ENCODE data around the gene JAZF1.
"Not testable (repeated sequence)": the region's sequence is repeated elsewhere in the genome, so short reads cannot be mapped to it uniquely, and the experiment has no call there.

JAZF1 gene

DNA sequence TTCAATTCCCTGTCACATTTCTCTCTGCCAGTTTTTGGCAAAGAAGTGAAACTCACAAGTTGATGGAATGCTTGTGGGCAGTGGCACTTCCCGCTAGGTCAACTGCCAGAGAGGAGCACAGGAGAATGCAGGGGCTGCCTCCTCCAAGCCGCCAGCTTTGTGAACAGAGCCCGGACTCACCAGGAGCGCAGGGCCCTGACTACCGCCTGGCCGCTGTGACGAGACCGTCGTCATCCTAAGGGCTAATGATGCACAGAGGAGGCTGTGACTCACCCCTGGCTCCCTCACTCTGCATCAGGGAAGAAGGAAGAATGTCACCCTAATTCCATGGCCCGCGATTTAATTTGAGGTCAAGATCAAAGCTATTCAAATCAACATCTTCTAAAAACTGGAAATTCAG, 316.7 kb downstream of the JAZF1 start:
- ChIA-PET POLR2A (no interaction called here), CTCF (interaction anchor here (1.2 kb wide), 2 partner anchors 22 to 43 kb away, joined by 3 read pairs; no protein-coding TSS in a partner anchor)
- TF ChIP-seq, protein P1, sequence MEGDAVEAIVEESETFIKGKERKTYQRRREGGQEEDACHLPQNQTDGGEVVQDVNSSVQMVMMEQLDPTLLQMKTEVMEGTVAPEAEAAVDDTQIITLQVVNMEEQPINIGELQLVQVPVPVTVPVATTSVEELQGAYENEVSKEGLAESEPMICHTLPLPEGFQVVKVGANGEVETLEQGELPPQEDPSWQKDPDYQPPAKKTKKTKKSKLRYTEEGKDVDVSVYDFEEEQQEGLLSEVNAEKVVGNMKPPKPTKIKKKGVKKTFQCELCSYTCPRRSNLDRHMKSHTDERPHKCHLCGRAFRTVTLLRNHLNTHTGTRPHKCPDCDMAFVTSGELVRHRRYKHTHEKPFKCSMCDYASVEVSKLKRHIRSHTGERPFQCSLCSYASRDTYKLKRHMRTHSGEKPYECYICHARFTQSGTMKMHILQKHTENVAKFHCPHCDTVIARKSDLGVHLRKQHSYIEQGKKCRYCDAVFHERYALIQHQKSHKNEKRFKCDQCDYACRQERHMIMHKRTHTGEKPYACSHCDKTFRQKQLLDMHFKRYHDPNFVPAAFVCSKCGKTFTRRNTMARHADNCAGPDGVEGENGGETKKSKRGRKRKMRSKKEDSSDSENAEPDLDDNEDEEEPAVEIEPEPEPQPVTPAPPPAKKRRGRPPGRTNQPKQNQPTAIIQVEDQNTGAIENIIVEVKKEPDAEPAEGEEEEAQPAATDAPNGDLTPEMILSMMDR (IDR thresholded peaks at IDR 0.05; ENCODE audit: control extremely low read depth, extremely low read depth, low read depth, missing control alignments): no peak
- no peak for DNase-seq (ENCODE audit: extremely low spot score)

DNA sequence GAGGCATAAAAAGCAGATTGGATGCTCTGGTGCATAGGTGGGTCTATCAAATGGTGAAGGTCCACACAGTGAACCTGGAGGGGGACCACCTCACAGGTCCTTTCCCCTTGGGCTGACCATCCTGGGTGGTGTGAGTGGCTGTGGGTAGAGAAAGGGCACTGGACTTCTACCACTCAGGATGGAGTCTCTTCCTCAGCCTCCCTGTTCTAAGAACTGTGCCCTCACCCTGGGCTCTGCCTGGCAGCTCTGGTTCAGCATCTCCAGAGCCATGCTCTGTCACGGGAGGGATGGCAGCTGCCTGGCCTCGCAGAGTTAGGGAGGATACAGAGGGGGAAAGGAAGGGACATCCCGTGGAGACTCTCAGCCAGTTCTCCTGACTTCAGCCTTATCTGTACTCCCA, 318.8 kb downstream of the JAZF1 start:
- ChIA-PET CTCF (interaction anchor here (1.5 to 2.2 kb wide), 2 partner anchors 11 to 13 kb away, joined by 3 to 6 read pairs; no protein-coding TSS in a partner anchor), POLR2A (no interaction called here)
- TF ChIP-seq, protein P1 (IDR thresholded peaks at IDR 0.05; ENCODE audit: control extremely low read depth, extremely low read depth, low read depth, missing control alignments): no peak
- no peak for DNase-seq (ENCODE audit: extremely low spot score)

DNA sequence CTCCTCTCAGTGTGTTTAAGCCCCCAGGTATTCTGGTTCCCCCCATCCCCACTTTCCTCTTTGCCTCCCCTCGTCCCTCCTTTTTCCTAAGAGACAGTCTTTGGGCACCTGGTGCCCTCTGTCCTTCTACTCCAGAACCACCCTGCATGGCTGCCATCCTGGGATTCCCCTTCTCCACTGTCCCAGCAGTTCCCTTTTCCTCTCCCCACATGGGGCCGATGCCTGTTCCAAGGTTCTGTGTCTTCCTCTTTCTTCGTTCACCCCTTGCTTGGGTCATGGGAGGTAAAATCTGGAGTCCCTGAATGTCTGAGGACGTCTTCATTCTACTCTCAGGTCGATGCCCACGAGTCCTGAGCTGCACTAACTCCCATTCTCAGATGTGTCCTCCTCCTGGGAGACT, 319.8 kb downstream of the JAZF1 start:
- ChIA-PET POLR2A (no interaction called here), CTCF (interaction anchor here (1.5 to 2.2 kb wide), 2 partner anchors 12 to 14 kb away, joined by 3 to 6 read pairs; no protein-coding TSS in a partner anchor)
- TF ChIP-seq, protein P1 (IDR thresholded peaks at IDR 0.05; ENCODE audit: control extremely low read depth, extremely low read depth, low read depth, missing control alignments): no peak
- no peak for DNase-seq (ENCODE audit: extremely low spot score)

DNA sequence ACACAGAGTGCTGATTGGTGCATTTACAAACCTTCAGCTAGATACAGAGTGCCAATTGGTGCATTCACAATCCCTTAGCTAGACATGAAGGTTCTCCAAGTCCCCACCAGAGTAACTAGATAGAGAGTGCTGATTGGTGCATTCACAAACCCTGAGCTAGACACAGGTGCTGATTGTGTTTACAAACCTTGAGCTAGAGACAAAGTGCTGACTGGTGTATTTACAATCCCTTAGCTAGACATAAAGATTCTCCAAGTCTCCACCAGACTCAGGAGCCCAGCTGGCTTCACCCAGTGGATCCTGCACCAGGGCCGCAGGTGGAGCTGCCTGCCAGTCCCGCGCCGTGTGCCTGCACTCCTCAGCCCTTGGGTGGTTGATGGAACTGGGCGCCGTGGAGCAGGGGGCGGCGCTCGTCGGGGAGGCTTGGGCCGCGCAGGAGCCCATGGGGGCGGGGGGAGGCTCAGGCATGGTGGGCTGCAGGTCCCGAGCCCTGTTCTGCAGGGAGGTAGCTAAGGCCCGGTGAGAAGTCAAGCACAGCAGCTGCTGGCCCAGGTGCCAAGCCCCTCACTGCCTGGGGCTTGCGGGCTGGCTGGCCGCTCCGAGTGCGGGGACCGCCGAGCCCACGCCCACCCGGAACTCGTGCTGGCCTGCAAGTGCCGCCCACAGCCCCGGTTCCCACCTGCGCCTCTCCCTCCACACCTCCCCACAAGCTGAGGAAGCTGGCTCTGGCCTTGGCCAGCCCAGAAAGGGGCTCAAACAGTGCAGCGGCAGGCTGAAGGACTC, 323.7 kb downstream of the JAZF1 start:
- DNase-seq (ENCODE audit: extremely low spot score); POLR2A ChIA-PET: not testable (repeated sequence)
- CTCF ChIA-PET: interaction anchor here (1.4 kb wide), 1 partner anchor 10 kb away, joined by 3 read pairs; no protein-coding TSS in a partner anchor

DNA sequence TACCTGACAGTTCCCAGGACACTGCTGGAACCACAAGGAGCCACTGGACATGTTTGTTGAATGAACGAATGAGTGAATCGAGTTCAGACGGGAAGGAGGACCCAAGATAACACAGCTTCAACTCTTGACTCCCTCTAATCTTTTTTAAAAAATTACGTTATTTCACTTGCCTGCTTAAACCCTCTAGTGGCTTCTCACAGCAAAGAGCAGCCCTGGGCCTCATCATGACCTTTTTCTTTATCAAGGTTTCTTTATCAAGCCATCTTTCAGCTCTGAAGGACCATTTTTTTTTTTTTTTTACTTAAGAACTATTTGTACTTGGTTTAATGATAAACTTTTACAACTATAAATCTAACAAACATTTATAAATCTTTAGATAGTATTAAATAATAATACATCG, 330.1 kb downstream of the JAZF1 start:
- TF ChIP-seq, protein P1 (IDR thresholded peaks at IDR 0.05; ENCODE audit: control extremely low read depth, extremely low read depth, low read depth, missing control alignments): no peak
- CTCF ChIA-PET: no interaction called here
- DNase-seq (ENCODE audit: extremely low spot score): no peak
- POLR2A ChIA-PET: no interaction called here

DNA sequence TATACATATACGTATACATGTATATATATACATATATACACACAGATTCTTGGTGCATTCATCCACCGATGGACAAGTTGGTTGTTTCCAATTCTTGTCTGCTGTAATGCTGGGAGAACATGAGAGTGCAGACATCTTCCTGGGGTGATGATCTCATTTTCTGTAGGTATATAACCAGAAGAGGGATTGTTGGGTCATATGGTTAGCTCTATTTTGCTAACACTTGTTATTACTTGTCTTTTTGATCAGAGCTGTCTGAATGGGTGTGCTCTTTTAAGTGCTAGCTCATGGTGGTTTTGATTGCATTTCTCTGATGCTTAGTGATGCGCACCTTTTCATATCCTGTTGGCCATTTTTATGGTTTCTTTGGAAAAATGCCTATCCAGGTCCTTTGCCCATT, 334.2 kb downstream of the JAZF1 start:
- CTCF ChIA-PET: interaction anchor here (0.9 to 1.4 kb wide), 2 partner anchors 14 to 209 kb away, joined by 3 read pairs; no protein-coding TSS in a partner anchor
- TF ChIP-seq, protein P1 (IDR thresholded peaks at IDR 0.05; ENCODE audit: control extremely low read depth, extremely low read depth, low read depth, missing control alignments): no peak
- no peak for DNase-seq (ENCODE audit: extremely low spot score)
- POLR2A ChIA-PET: no interaction called here

DNA sequence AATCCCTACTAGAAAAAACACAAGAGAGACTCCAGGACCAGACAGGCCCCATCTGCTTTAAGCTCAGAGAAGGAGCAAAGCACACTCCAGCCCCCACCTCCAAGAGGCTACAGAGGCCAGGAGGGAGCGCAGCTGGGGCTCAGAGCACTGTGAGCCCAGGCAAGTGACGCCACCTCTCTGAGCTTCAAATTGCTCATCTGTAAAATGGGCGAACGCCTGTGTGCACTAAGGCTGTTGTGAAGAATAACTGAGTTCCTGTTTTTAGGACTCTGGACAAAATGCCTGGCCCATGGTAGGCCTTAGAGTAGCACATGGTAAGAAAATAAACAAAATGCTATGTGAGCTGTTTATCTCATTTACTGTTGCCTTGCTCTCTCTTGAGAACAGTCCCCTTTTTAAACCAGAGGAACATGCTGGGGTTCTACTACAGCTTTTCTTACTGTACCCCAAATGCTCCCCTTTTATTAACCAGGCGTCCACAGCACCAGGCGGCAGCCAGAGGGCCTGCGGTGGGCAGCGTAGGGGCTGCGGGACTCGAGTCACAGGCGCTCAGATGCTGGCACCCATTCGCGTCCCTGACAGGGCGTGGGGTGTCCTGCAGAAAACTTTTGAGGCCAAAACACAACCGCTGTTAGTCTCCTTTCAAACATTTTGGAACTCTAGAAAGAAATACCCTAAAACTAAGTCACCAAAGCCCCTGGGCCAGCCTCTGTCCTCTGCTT, 336.9 kb downstream of the JAZF1 start:
- POLR2A ChIA-PET: no interaction called here
- TF ChIP-seq, protein P1 (IDR thresholded peaks at IDR 0.05; ENCODE audit: control extremely low read depth, extremely low read depth, low read depth, missing control alignments): no peak
- CTCF ChIA-PET: no interaction called here
- no peak for DNase-seq (ENCODE audit: extremely low spot score)
